T47D (cell line): ENCODE results near the gene OSCP1.

Source experiments
- DNase-seq, 2 experiments: peaks; one replicate each; pipeline versions ENCODE4 v3.0.0 to v3.0.0-alpha.2; 2011 to 2012; ENCODE audit warnings: low read depth in 1 of 2, low spot score in 1 of 2
- JUND ChIP-seq: IDR thresholded peaks from 2 replicates; pipeline ENCODE4 v1.6.1; 2012; ENCODE audit warnings: low read depth
- in situ Hi-C: cut with HindIII; loops from 2 replicates; pipeline ENCODE4 v1.10.0; 2016; ENCODE audit warnings: low sequenced_read_pairs, low pct_unique_long_range_greater_than_20kb

The OSCP1 gene

DNA sequence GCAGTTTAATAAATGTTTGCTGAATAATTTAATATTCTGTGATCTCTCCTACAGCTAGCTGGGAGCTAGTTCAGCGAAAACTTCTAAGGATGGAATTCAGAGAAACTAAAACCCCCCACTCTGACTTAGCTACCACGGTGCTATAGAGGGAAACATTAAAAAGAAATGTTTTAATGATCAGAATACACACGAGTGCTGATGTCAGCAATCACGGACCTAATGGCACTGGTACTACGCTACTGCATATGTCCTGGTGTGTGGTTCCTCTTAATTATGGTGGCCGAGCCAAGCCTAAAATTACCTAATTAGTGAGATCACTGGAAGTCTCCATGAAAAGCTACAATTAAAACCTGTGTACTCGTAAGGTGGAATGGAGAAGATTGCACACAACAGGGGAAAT lies 28.6 kb downstream of the OSCP1 start:
- no peak for TF ChIP-seq JUND
- in situ Hi-C loops: no loop called here
- no peak for DNase-seq

- in situ Hi-C loops: no loop called here
These were observed 29.4 kb downstream of the OSCP1 start for GRCh38 chr1:36420836-36421317.

DNA sequence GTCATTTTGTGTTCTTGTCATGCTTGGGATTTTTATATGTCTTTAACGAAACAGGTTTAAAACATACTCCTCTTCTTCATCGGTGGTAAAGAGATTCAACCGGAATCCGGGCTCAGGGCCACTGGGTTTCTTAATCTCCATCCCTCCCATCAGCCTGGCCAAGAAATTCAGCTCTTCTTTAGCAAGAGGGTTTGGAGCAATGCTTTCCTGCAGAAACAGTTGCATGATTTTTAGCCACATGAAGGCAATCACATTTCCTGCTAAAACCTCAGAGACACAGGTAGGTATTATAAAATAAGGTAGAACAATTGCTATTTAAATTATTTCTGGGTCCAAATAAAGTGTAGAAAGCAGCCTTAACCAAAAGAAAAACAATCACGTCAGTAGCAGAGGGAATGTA lies 29.8 kb downstream of the OSCP1 start:
- in situ Hi-C loops: no loop called here
- no peak for DNase-seq
- no peak for TF ChIP-seq JUND

More at GRCh38 chr1:36420836-36421317, 29.4 kb downstream of the OSCP1 start:
- TF ChIP-seq JUND: no peak
- DNase-seq: peak; percentile 10 to 78

DNA sequence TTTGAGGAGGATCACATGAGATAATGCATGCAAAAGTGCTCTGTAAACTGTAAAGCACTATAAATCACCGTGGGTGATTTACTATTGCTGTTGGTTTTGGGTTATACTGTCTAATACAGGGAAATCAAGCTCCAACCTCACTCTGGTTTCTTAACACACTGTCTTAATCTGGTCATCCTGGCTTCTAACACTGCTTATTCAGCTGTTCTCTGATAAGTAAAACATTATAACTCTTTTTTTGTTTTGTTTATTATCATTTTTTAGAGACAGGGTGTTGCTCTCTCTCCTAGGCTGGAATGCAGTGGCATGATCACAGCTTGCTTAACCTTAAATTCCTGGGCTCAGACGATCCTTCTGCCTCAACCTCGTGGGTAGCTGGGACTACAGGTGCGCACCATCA lies 30.7 kb downstream of the OSCP1 start:
- TF ChIP-seq JUND: no peak
- in situ Hi-C loops: no loop called here
- DNase-seq: no peak

GRCh38 chr1:36419140-36419539 lies 31.1 kb downstream of the OSCP1 start:
- in situ Hi-C loops: no loop called here
- TF ChIP-seq JUND: no peak
- no peak for DNase-seq

DNA sequence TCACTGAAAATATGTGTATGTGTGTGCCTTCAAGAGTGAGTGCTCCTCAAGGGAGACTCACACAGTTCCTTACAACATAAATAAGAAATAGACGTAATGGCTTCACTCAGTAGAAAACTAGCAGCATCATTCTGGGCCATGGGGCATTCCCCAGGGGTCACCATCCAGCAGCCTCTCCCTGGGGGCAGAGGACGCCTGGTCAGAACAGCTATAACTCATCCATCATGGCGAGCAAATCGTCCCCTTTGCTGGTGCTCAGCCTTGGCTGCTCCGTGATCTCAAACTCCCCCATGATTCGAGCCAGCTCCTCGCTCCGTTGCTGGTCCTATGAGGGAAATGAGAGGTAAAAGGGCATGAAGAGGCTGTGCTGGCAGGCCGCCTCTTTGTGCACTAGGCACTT lies 32.3 kb downstream of the OSCP1 start:
- TF ChIP-seq JUND: no peak
- DNase-seq: no peak
- in situ Hi-C loops: no loop called here

- no peak for DNase-seq
- no peak for TF ChIP-seq JUND
- in situ Hi-C loops: no loop called here
These were observed 34.5 kb downstream of the OSCP1 start for GRCh38 chr1:36415661-36416326.

DNA sequence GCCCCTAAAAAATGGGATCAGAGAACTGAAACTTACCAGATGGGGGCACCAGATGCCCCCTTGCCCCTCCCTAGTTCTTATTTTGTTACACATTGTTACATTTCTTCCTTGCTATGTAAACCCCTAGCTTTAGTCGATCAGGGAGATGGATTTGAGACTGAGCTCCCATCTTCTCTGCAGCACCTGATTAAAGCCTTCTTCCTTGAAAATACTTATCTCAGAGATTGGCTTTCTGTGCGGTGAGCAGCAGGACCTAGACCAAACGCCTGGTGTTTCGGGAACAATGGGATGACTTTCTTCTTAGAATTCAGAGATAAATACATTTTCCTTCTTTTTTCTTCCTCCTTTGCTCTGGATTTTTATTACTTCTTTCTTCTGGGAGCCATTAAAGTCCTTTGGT lies 35.9 kb downstream of the OSCP1 start:
- no peak for TF ChIP-seq JUND
- no peak for DNase-seq
- in situ Hi-C loops: no loop called here

DNA sequence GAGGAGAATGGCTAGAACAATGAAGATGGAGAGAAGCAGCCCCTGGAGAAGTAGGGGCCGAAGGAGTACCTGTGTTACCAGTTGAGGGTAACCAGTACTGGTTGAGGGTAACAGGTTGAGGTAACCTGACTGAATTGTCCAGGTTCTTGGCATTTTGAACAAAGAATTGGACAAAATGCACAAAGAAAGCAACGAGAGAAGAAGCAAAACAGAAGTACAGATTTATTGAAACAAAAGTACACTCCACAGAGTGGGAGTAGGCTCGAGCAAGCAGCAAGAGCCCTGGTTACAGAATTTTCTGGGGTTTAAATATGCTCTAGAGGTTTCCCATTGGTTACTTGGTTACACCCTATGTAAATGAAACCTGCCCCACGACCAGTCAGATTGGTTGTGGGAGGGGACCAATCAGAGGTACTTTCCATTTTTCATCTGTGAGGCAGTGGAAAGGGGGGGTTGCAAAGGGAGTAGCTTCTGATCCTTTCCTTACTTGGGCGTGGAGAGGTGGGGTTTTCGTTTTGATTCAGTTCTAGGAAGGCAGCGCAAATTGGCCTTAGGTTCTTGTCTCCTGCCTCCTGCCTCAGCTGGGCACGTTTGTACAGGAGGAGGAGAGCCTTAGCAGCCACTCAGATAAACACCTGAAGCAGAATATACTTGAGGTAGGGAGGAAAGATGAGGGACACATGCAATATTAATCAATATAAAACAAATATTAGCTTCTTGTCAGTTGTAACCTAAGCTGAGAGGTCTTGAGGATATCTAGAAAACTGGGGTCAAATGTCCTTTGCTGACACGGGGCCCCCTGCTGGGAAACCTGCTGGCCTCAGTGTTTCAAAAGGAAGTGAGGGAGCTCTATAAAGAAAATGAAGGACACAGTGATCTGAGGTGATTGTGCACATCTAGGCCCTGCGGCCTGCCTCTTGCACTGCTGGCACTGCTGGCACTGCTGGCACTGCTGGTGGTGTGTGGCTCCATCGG lies 38.3 kb downstream of the OSCP1 start:
- no peak for TF ChIP-seq JUND
- peak in 1 of 2 experiments; percentile 76 for DNase-seq
- in situ Hi-C loops: no loop called here

DNA sequence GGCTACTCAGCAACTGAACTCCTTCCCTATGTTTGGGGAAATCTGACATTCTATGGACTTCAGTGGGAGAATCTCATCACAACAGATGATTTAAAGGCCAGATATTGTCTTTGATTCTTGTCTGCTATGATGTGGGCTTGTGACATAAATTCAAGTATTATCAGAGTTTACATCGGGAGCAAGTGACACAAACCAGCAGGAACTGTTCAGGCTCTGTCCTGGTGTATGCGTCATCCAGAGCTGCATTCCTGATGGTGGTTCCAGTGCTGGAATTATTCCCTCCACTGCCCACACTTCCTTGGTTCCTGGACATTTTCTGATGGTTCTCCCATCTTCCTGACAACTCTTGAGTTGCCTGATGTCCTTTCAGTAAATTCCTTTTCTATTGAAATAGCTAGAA lies 41.8 kb downstream of the OSCP1 start:
- in situ Hi-C loops: no loop called here

DNA sequence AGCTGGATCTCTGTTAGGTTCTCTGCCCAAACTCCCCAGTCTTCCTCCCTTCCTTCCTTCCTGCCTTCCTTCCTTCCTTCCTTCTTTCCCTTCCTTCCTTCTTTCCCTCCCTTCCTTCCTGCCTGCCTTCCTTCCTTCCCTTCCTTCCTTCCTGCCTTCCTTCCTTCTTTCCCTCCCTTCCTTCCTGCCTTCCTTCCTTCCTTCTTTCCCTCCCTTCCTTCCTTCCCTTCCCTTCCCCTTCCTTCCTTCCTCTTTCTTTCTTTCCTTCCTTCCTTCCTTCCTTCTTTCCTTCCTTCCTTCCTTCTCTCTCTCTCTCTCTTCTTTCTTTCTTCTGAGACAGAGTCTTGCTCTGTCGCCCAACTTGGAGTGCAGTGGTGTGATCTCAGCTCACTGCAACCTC lies 43.8 kb downstream of the OSCP1 start:
- TF ChIP-seq JUND: no peak

More for the DNA sequence above, 41.8 kb downstream of the OSCP1 start:
- TF ChIP-seq JUND: no peak
- DNase-seq: peak; percentile 13 to 63

GRCh38 chr1:36402504-36402890 lies 47.8 kb downstream of the OSCP1 start:
- in situ Hi-C loops: no loop called here
- TF ChIP-seq JUND: no peak
- no peak for DNase-seq

More for the DNA sequence above, 43.8 kb downstream of the OSCP1 start:
- in situ Hi-C loops: no loop called here
- DNase-seq: no peak

DNA sequence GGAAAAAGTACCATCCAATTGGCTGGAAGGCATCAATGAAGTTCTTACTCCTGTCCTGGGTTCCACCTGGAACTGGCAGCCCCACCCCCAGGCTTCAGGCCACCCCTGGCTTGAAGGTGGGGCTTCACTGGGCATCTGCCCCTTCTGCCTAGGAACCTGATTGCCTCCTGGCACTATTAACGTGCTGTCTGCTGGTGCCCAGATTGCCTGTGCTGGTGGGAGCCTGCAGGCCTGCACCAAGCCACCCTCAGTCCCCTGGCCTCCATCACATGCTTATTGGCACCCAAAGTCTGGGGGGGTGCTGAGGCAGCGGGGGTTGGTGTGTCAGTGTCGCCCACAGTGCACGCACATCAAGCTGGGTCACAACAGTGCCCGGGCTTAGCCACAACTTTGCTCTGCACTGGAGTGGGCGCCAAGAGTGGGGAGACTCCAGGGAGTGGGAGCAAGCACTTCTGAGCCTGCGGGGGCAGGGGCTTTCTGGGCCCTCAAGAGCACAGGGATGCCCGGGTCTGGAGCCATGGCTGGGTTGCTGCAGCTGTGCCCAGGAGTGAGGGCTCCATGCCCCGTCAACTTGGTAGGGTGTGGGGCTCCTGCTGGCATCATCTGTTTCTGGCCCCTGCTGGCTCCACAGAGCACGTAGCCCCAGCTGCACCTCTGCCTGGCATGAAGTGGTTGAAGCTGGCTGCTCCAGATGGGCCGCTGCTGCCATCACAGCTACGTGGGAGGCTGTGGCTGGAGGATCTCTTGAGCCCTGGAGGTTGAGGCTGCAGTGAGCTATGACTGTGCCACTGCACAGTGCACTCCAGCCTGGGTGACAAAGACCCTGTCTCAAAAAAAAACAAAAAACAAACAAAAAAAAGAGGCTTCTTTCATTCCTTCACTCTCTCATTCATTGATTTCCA lies 48.4 kb downstream of the OSCP1 start:
- in situ Hi-C loops: no loop called here
- DNase-seq: no peak
- TF ChIP-seq JUND: no peak
